AG10803 (cell line): ENCODE results near the gene HPS4.

ENCODE experiments used
- DNase-seq: peaks from one replicate; pipeline ENCODE4 v3.0.0; 2010; ENCODE audit warnings: low read depth
- H3K4me3 ChIP-seq: 2 replicates; pipeline ENCODE4 v1.5.1; 2011; ENCODE audit warnings: mild to moderate bottlenecking, low read length, control low read depth
- TF ChIP-seq, protein P1 (sequence below): conservative IDR thresholded peaks from 2 replicates; pipeline ENCODE4 v1.5.1; 2011; ENCODE audit warnings: mild to moderate bottlenecking, low read length, control low read depth, inconsistent platforms

Gene HPS4

DNA sequence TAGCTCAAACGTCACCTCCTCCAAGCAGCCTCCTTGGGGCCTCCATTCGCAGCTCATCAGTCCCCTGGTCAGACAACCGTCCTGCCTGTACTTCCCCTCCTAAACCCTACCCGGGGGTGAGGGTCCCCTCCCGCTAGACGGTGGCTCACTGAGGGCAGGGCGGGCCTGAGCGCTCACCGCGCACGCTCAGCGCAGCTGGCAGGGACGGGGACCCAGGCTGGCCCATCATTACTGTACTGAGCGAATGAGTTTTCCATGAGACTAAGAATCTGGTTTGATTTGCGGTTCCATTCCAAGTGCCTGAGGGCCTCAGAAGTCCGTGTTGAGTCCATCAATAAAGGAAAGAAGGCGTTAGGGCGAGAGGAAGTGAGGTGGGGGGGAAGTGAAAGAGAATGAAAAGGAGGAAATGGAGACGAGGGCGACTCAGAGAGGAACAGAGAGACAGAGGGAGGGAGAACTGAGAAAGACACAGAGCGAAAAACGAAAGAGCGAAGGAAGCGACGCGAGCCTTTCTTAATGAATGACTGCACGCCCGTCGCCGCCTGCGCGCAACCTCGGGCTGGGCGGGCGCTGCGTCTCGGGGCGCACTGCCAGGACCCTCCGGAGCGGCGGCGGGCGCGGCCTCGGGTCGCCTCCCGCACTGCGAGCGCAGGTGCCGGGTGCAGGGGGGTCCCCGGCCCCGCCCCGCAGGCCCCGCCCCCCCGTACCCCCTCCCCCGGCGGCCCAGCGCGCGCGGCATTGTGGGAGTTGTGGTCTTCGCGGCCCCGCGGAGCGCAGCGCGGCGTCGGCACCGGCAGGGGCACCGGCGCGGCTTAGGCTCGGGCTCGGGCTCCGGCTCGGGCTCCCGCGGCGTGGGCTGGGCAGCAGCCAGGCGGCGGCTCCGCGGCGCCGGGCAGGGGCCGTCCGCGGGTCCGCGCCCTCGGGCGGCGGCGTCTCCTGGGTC, 54.8 kb downstream of the HPS4 start, which contains the start of gene ASPHD2:
Gene ASPHD2, plus strand, starts transcription at position 746 of the 943 bp plus-strand sequence. CDS start 4,356 bp downstream, outside the sequence.
- H3K4me3 ChIP-seq: peak within 1 kb of the TSS; percentile 64
- TF ChIP-seq, protein P1, sequence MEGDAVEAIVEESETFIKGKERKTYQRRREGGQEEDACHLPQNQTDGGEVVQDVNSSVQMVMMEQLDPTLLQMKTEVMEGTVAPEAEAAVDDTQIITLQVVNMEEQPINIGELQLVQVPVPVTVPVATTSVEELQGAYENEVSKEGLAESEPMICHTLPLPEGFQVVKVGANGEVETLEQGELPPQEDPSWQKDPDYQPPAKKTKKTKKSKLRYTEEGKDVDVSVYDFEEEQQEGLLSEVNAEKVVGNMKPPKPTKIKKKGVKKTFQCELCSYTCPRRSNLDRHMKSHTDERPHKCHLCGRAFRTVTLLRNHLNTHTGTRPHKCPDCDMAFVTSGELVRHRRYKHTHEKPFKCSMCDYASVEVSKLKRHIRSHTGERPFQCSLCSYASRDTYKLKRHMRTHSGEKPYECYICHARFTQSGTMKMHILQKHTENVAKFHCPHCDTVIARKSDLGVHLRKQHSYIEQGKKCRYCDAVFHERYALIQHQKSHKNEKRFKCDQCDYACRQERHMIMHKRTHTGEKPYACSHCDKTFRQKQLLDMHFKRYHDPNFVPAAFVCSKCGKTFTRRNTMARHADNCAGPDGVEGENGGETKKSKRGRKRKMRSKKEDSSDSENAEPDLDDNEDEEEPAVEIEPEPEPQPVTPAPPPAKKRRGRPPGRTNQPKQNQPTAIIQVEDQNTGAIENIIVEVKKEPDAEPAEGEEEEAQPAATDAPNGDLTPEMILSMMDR: no peak
- peak; percentile 48 for DNase-seq

DNA sequence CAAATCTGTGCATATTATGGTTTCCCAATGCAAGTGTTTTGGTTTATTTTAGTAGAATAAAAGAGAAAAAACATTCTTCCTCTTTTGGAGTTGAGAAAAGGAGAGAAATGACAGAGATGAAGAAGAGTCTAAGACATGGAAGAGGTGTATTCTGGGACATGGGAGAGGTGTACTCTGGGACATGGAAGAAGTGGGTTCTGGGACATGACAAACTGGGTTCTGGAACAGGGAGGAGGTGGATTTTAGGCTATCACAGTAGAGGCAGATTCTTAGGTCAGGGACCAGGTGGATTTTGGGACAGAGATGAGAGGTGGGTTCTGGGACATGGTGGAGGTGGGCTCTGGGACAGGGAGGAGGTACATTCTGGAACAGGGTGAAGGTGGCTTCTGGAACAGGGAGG, 56.7 kb downstream of the HPS4 start:
- TF ChIP-seq, protein P1: no peak
- H3K4me3 ChIP-seq: no peak overlapping the region
- no peak for DNase-seq

DNA sequence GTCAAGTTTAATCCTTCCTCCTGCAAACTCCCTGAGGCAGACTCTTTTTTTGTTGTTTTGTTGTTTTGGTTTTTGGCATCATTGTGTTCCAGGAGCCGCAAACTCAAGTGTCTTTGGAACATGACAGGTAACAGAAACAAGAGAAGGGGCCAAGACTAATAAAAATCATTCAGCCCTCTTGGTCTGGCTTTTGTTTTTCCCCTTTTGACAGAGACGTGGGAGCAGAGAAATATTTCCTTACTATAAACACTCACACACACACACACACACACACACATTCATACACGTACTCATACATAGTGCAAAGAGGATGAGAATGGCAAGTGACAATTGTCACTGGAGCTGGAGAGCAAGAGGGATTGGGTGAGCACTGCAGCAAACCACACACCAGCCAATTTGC, 65.0 kb downstream of the HPS4 start:
- H3K4me3 ChIP-seq: no peak overlapping the region
- TF ChIP-seq, protein P1: no peak
- no peak for DNase-seq

DNA sequence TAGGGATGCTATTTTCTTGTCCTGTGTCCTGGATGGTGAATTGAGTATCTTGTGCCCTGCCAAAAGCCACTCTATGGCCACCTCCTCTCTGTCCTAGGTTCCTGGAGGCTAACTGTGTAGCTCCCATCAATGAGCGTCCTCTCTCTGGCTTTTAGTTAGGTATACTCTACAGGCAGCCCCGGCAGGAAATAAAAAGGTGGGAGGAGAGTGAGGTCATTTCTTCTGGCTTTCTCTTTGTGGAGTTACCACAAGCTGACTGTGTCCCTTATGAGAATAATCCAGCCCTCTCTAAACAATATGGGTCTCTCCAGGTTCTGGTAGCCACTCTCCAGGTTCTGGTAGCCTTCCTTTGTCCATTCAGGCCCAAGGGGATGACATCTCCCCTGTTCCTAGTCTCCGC, 66.2 kb downstream of the HPS4 start:
- no peak for DNase-seq
- no peak overlapping the region for H3K4me3 ChIP-seq
- TF ChIP-seq, protein P1: no peak

DNA sequence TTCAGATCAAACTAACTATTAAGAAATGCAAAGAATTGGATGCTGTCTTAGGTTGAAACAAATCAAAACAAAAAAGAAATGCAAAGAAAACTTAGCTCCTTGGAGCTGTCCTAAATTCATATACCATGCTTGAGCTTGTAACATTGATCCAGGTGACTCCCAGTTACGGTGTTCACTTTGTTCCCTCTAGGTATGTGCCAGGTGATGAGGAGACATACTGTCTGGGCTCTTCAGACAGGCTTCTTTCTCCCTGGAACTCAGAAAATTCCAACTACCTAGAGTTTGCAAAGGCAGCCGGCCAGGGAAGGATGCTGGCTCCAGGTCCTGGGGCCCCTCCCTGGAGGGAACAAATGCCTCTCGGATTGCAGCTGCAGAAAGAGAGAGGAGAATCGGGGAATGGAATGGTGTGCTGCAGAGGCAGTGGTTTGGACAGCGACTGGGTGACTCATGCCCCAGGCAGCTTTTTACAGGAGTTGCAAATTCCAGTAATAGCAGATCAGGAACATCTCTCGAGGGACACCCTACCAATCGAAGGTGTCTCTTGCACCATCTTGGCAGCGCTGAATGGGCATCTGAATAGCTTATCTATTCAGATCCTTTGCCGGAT, 66.8 kb downstream of the HPS4 start:
- no peak overlapping the region for H3K4me3 ChIP-seq
- DNase-seq: peak; percentile 84
- TF ChIP-seq, protein P1: no peak

DNA sequence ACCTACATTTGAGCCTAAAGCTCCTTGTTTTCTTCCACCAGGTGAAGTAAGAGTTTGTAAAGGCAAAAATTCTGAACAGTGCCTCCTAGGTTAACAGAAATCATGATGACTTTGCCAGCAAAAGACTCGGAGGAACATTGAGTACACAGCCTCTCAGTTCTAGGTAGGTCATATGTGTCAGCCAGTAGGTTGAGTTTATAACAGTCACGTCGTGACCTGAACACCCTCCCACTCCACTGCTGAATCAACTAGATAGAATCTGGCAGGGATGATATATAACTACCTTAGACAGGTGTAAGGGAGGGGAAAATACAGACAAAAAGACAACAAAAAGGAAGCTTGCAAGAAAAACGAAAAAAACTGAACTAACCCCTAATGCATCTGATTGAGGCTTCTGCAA, 67.3 kb downstream of the HPS4 start:
- TF ChIP-seq, protein P1: no peak
- no peak for DNase-seq
- no peak overlapping the region for H3K4me3 ChIP-seq
